ENCODE results near the gene FAM8A1.

Gene FAM8A1

GRCh38 chr6:17638212-17638715 is 38.2 kb downstream of the FAM8A1 start:
- DNase-seq: no peak
- TF ChIP-seq CTCF (IDR thresholded peaks at IDR 0.05; ENCODE audit: low read depth, low read length): no peak
- H3K36me3 ChIP-seq: peaks cover 81% of the 10 kb centered on the region
- no peaks in the 10 kb centered on the region for H3K4me1 ChIP-seq
- no peaks in the 10 kb centered on the region for H3K9me3 ChIP-seq
- no peak overlapping the region for H3K4me3 ChIP-seq (ENCODE audit: low read depth, low read length)
- no peaks in the 10 kb centered on the region for H3K27me3 ChIP-seq

GRCh38 chr6:17640477-17640917 is 40.4 kb downstream of the FAM8A1 start:
- TF ChIP-seq CTCF (IDR thresholded peaks at IDR 0.05; ENCODE audit: low read depth, low read length): no peak
- H3K9me3 ChIP-seq: no peaks in the 10 kb centered on the region
- H3K27me3 ChIP-seq: no peaks in the 10 kb centered on the region
- no peak for DNase-seq
- no peaks in the 10 kb centered on the region for H3K4me1 ChIP-seq
- peaks cover 81% of the 10 kb centered on the region for H3K36me3 ChIP-seq
- no peak overlapping the region for H3K4me3 ChIP-seq (ENCODE audit: low read depth, low read length)

GRCh38 chr6:17648745-17649144 is 48.6 kb downstream of the FAM8A1 start:
- no peak for DNase-seq
- Histone ChIP-seq H3K9me3 (no peaks in the 10 kb centered on the region), H3K4me1 (no peaks in the 10 kb centered on the region), H3K36me3 (peaks cover 74% of the 10 kb centered on the region), H3K4me3 (ENCODE audit: low read depth, low read length) (no peak overlapping the region), H3K27me3 (no peaks in the 10 kb centered on the region)
- TF ChIP-seq CTCF (IDR thresholded peaks at IDR 0.05; ENCODE audit: low read depth, low read length): no peak

- Histone ChIP-seq H3K4me3 (ENCODE audit: low read depth, low read length) (no peak overlapping the region), H3K27me3 (no peaks in the 10 kb centered on the region), H3K9me3 (no peaks in the 10 kb centered on the region), H3K4me1 (no peaks in the 10 kb centered on the region), H3K36me3 (peaks cover 75% of the 10 kb centered on the region)
- no peak for DNase-seq
- TF ChIP-seq CTCF (IDR thresholded peaks at IDR 0.05; ENCODE audit: low read depth, low read length): no peak
Measured at GRCh38 chr6:17650656-17651309, 50.7 kb downstream of the FAM8A1 start.

- no peak for TF ChIP-seq CTCF (IDR thresholded peaks at IDR 0.05; ENCODE audit: low read depth, low read length)
- Histone ChIP-seq H3K27me3 (no peaks in the 10 kb centered on the region), H3K4me1 (no peaks in the 10 kb centered on the region), H3K9me3 (no peaks in the 10 kb centered on the region), H3K36me3 (peaks cover 69% of the 10 kb centered on the region), H3K4me3 (ENCODE audit: low read depth, low read length) (no peak overlapping the region)
- no peak for DNase-seq
Measured at GRCh38 chr6:17653198-17653882, 53.2 kb downstream of the FAM8A1 start.

GRCh38 chr6:17656092-17656491 is 56.0 kb downstream of the FAM8A1 start:
- Histone ChIP-seq H3K27me3 (no peaks in the 10 kb centered on the region), H3K9me3 (no peaks in the 10 kb centered on the region), H3K36me3 (peaks cover 69% of the 10 kb centered on the region), H3K4me1 (no peaks in the 10 kb centered on the region), H3K4me3 (ENCODE audit: low read depth, low read length) (no peak overlapping the region)
- TF ChIP-seq CTCF (IDR thresholded peaks at IDR 0.05; ENCODE audit: low read depth, low read length): no peak
- no peak for DNase-seq

All from BE2C (cell line).